HS-27A (cell line): ENCODE measurements around the gene CATSPERZ.
A peak's percentile ranks its signal among the peaks of the same experiment; 100 is the strongest.
"Not testable (repeated sequence)": the region's sequence is repeated elsewhere in the genome, so short reads cannot be mapped to it uniquely, and the experiment has no call there.

Source experiments
- DNase-seq: peaks from one replicate; pipeline ENCODE4 v3.0.0-alpha.2; 2012; ENCODE audit warnings: low read depth, missing footprints

CATSPERZ gene

GRCh38 chr11:64304316-64305072, 4.3 kb downstream of the CATSPERZ start:
- DNase-seq = peak; percentile 76

GRCh38 chr11:64305075-64305690, 5.0 kb downstream of the CATSPERZ start, which contains the start of gene ESRRA:
Gene ESRRA, plus strand, starts transcription at chr11:64305524. Its CDS starts 1,656 bp downstream, at chr11:64307180.
- peak; percentile 92 for DNase-seq

- no peak for DNase-seq
Measured at GRCh38 chr11:64305691-64306562, 5.8 kb downstream of the CATSPERZ start.

GRCh38 chr11:64306563-64306875, 6.4 kb downstream of the CATSPERZ start:
- DNase-seq = no peak

- DNase-seq = no peak
Measured at GRCh38 chr11:64306876-64307622, 6.9 kb downstream of the CATSPERZ start.

GRCh38 chr11:64307795-64308194, 7.6 kb downstream of the CATSPERZ start:
- not testable (repeated sequence) for DNase-seq

GRCh38 chr11:64312947-64313346, 12.8 kb downstream of the CATSPERZ start:
- no peak for DNase-seq

- DNase-seq = no peak
Measured at GRCh38 chr11:64313491-64314145, 13.5 kb downstream of the CATSPERZ start.

GRCh38 chr11:64314146-64314804, 14.1 kb downstream of the CATSPERZ start:
- no peak for DNase-seq

- no peak for DNase-seq
Measured at GRCh38 chr11:64314805-64315561, 14.8 kb downstream of the CATSPERZ start.

- DNase-seq = not testable (repeated sequence)
Measured at GRCh38 chr11:64315667-64316526, 15.7 kb downstream of the CATSPERZ start.

- no peak for DNase-seq
Measured at GRCh38 chr11:64316672-64317324, 16.6 kb downstream of the CATSPERZ start.

- DNase-seq = peak; percentile 97
Measured at GRCh38 chr11:64317325-64317960, 17.3 kb downstream of the CATSPERZ start, which contains the start of gene TRMT112. Gene TRMT112, minus strand, starts transcription at chr11:64317559. Its CDS starts 33 bp downstream, at chr11:64317526.

GRCh38 chr11:64317961-64318765, 18.0 kb downstream of the CATSPERZ start, which contains the start of gene PRDX5:
Gene PRDX5, plus strand, starts transcription at chr11:64318121. Its CDS starts 95 bp downstream, at chr11:64318216.
- peak; percentile 94 for DNase-seq

- DNase-seq = no peak
Measured at GRCh38 chr11:64318766-64319761, 18.9 kb downstream of the CATSPERZ start.

GRCh38 chr11:64320556-64320955, 20.4 kb downstream of the CATSPERZ start:
- no peak for DNase-seq
